Psoas muscle (tissue), 8 donors: ENCODE measurements around the gene TAT. TPM values are rescaled to one million over a fixed set of nuclear protein-coding genes. Genes with fewer than 3 reads are reported as not detected.

Experiments
- ATAC-seq, 4 donors: fragments of 200-7000 bp; cut with Tn5 transposase; one replicate each; pipeline ENCODE4 v1.9.1; 2020; ENCODE audit warnings: moderate library complexity in 3 of 4, mild to moderate bottlenecking in 2 of 4
- DNase-seq, 2 donors: peaks; one replicate each; pipeline ENCODE4 v3.0.0-alpha.2; 2020
- H3K27ac ChIP-seq: fragments of 200-600 bp; one replicate; pipeline ENCODE4 v1.8.0; 2022
- H3K27me3 ChIP-seq, 3 donors: fragments of 200-600 bp in 1 of 3; one replicate each; pipeline versions ENCODE4 v1.6.1 to v1.8.0; 2013 to 2022; ENCODE audit warnings: low read length in 2 of 3, mild to moderate bottlenecking in 2 of 3, moderate library complexity in 1 of 3; ENCODE audit not compliant: insufficient read depth in 3 of 3
- H3K36me3 ChIP-seq, 2 donors: fragments of 200-600 bp in 1 of 2; one replicate each; pipeline versions ENCODE4 v1.6.1 to v1.8.0; 2013 to 2022; ENCODE audit warnings: low read depth in 1 of 2, mild to moderate bottlenecking in 1 of 2, moderate library complexity in 1 of 2; ENCODE audit not compliant: insufficient read depth in 1 of 2
- H3K4me1 ChIP-seq: fragments of 200-600 bp; one replicate; pipeline ENCODE4 v1.8.0; 2022
- H3K4me3 ChIP-seq: fragments of 200-600 bp; one replicate; pipeline ENCODE4 v1.8.0; 2022; ENCODE audit warnings: mild to moderate bottlenecking
- H3K9me3 ChIP-seq: fragments of 200-600 bp; one replicate; pipeline ENCODE4 v1.8.0; 2022
- WGBS, 3 donors: extraction: QIAGEN DNeasy Blood & Tissue Kit; methylation state at CpG; one replicate each; pipeline versions ENCODE4 v1.1.6 to v1.1.7; 2013; 5-methylcytosine and 5-hydroxymethylcytosine counted together
- intact Hi-C, 2 donors: fragments of 100-400 bp; cut with DNase I; formaldehyde crosslinking; loops; one replicate each; pipeline versions ENCODE4 v1.11.0 to v1.14.2; 2022
- polyA plus RNA-seq, 3 donors: library from polyadenylated mRNA; stranded (reverse); fragments of 200-250 nt; gene quantifications; one replicate each; pipeline ENCODE4 v1.2.3, GENCODE V29; 2013
- total RNA-seq, 4 donors: library from RNA; stranded (reverse); fragmentation: NEBNext Ultra II Directional in 2 of 4; extraction: Animal tissue kit (Norgen Biotek cat#: 25700) in 2 of 4; gene quantifications; one replicate each; pipeline versions ENCODE4 v1.2.1 to v1.2.4, GENCODE V29; 2021 to 2023
- TF ChIP-seq, protein P1 (sequence below): fragments of 200-600 bp; IDR thresholded peaks from one replicate; pipeline ENCODE4 v1.8.0; 2022; ENCODE audit warnings: antibody characterized with exemption
- donor health status: healthy with polysubstance abuse.
- donor health status: DM: no; HTN: no; CAD: no; lungs with moderate emphysema.
- donor health status: Bipolar disorder and iron deficiency.
- donor health status: healthy.
- donor health status: DM: yes; HTN: yes; CAD: no.
- donor health status: DM: no; HTN: no; CAD: no.
- donor health status: DM: no; HTN: no; CAD: no.
- donor health status: DM: yes; HTN: yes; CAD: no.

TAT gene
- total and polyA plus RNA-seq, 7 donors = 0.17 to 0.26 TPM; not detected in 5

GRCh38 chr16:71547168-71547567 is 29.7 kb downstream of the TAT start:
- ATAC-seq = no peak
- TF ChIP-seq, protein P1, sequence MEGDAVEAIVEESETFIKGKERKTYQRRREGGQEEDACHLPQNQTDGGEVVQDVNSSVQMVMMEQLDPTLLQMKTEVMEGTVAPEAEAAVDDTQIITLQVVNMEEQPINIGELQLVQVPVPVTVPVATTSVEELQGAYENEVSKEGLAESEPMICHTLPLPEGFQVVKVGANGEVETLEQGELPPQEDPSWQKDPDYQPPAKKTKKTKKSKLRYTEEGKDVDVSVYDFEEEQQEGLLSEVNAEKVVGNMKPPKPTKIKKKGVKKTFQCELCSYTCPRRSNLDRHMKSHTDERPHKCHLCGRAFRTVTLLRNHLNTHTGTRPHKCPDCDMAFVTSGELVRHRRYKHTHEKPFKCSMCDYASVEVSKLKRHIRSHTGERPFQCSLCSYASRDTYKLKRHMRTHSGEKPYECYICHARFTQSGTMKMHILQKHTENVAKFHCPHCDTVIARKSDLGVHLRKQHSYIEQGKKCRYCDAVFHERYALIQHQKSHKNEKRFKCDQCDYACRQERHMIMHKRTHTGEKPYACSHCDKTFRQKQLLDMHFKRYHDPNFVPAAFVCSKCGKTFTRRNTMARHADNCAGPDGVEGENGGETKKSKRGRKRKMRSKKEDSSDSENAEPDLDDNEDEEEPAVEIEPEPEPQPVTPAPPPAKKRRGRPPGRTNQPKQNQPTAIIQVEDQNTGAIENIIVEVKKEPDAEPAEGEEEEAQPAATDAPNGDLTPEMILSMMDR = no peak
- Histone ChIP-seq H3K9me3 (no peaks in the 10 kb centered on the region), H3K4me1 (no peaks in the 10 kb centered on the region), H3K27ac (no peak overlapping the region), H3K27me3 (peaks cover 0 to 24% (median 2%) of the 10 kb centered on the region in 3 donors), H3K4me3 (no peak overlapping the region), H3K36me3 (no peaks in the 10 kb centered on the region)
- intact Hi-C loops = no loop called here
- DNase-seq = no peak

DNA sequence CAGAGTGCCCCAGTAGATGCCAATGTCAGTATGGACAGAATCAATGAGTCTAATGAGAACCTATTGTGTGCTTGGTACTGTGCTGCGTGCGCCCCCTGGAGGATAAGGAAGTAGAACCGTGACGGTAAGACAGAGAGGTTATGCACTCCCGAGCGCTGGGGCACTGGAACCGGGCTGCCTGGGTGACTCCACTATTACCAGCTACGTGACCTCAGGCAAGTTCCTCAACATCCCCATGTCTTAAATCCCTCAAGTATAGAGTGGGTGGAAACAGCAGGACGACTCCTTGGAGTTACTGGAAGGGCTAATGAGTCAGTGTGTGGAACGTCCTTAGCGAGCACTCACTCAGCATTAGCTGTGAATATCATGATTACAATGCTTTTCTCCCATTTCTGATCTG is 34.5 kb downstream of the TAT start:
- H3K27me3 ChIP-seq = peaks cover 0 to 29% (median 2%) of the 10 kb centered on the region in 3 donors
- no peak overlapping the region for H3K4me3 ChIP-seq
- no peak overlapping the region for H3K27ac ChIP-seq
- H3K36me3 ChIP-seq = no peaks in the 10 kb centered on the region
- no peaks in the 10 kb centered on the region for H3K4me1 ChIP-seq
- ATAC-seq = no peak
- no peaks in the 10 kb centered on the region for H3K9me3 ChIP-seq
- DNase-seq = peak in 1 of 2 donors; percentile 13
- intact Hi-C loops = no loop called here
- TF ChIP-seq, protein P1 = peak; percentile 7
- WGBS, 3 donors = 16 to 20% (median 16%) methylated on average over 11 of the region's 11 CpGs

DNA sequence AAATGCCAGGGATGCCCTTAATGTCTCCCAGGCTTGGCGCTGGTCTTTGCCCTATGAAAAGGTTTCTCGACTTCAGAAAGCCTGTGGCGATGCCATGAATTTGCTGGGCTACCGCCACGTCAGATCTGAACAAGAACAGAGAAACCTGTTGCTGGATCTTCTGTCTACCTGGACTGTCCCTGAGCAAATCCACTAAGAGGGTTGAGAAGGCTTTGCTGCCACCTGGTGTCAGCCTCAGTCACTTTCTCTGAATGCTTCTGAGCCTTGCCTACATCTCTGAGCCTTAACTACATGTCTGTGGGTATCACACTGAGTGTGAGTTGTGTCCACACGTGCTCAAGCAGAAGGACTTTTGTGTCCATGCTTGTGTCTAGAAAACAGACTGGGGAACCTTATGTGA is 39.2 kb downstream of the TAT start:
- peaks cover 0 to 13% (median 0%) of the 10 kb centered on the region in 3 donors for H3K27me3 ChIP-seq
- no peak overlapping the region for H3K27ac ChIP-seq
- H3K9me3 ChIP-seq = no peaks in the 10 kb centered on the region
- WGBS, 3 donors = 61 to 63% (median 62%) methylated on average over 6 of the region's 6 CpGs
- no peak for ATAC-seq
- intact Hi-C loops = no loop called here
- TF ChIP-seq, protein P1 = peak; percentile 29
- DNase-seq = no peak
- H3K4me3 ChIP-seq = no peak overlapping the region
- no peaks in the 10 kb centered on the region for H3K36me3 ChIP-seq
- no peaks in the 10 kb centered on the region for H3K4me1 ChIP-seq

DNA sequence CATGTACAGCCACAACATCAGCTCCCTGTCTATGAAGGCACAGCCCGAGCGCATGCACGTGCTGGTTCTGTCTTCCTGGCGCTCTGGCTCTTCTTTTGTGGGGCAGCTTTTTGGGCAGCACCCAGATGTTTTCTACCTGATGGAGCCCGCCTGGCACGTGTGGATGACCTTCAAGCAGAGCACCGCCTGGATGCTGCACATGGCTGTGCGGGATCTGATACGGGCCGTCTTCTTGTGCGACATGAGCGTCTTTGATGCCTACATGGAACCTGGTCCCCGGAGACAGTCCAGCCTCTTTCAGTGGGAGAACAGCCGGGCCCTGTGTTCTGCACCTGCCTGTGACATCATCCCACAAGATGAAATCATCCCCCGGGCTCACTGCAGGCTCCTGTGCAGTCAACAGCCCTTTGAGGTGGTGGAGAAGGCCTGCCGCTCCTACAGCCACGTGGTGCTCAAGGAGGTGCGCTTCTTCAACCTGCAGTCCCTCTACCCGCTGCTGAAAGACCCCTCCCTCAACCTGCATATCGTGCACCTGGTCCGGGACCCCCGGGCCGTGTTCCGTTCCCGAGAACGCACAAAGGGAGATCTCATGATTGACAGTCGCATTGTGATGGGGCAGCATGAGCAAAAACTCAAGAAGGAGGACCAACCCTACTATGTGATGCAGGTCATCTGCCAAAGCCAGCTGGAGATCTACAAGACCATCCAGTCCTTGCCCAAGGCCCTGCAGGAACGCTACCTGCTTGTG is 40.0 kb downstream of the TAT start:
- no peak for DNase-seq
- intact Hi-C loops = no loop called here
- WGBS, 3 donors = 90 to 92% (median 90%) methylated on average over 28 of the region's 28 CpGs

More for the DNA sequence above, 40.0 kb downstream of the TAT start:
- no peak overlapping the region for H3K27ac ChIP-seq
- H3K27me3 ChIP-seq = peaks cover 0 to 5% (median 0%) of the 10 kb centered on the region in 3 donors
- H3K9me3 ChIP-seq = no peaks in the 10 kb centered on the region
- no peaks in the 10 kb centered on the region for H3K4me1 ChIP-seq
- no peak overlapping the region for H3K4me3 ChIP-seq
- TF ChIP-seq, protein P1 = no peak
- no peak for ATAC-seq
- no peaks in the 10 kb centered on the region for H3K36me3 ChIP-seq
